K562 (cell line): ENCODE results near the gene LYPD3. TPM values are rescaled to one million over a fixed set of nuclear protein-coding genes. Genes with fewer than 3 reads are reported as not detected.

Source experiments
- ATAC-seq: fragments of 200-7000 bp; cut with Tn5 transposase; 3 replicates; pipeline ENCODE4 v1.9.1; 2020; ENCODE audit warnings: moderate library complexity
- BruUV-seq: library from RNA; stranded (reverse); fragments of 400-500 nt; replicated peaks from 2 replicates; lab custom pipeline; 2021; lab: Mats Ljungman, UMichigan
- CTCF ChIA-PET: fragments of 300-600 bp; formaldehyde crosslinking; extraction: SDS; loops from one replicate; lab custom pipeline; 2021; ENCODE audit warnings: low intra/inter-chr PET ratio; lab: Yijun Ruan, JAX
- POLR2A ChIA-PET: fragments of 300-600, 350-650 bp; sonication (Branson Sonifier 250); formaldehyde crosslinking; extraction: SDS; loops from one replicate; lab custom pipeline; 2021; ENCODE audit warnings: antibody characterized with exemption, inconsistent platforms; lab: Yijun Ruan, JAX
- DNase-seq, 4 experiments: peaks; one replicate each; pipeline versions ENCODE4 v3.0.0 to v3.0.0-alpha.2; 2011 to 2018; ENCODE audit warnings: low spot score in 3 of 4, mixed read lengths in 3 of 4; ENCODE audit errors: extremely low read depth in 1 of 4
- FAIRE-seq: peaks from 2 replicates; lab custom pipeline; 2011; peaks lifted over from hg19 to GRCh38; lab: Jason Lieb, UNC
- H2AFZ ChIP-seq: 2 replicates; pipeline ENCODE4 v1.6.0; 2011; ENCODE audit warnings: low read depth, low read length, control low read depth, inconsistent platforms
- H3K27ac ChIP-seq: fragments of 200-600 bp; 3 replicates; pipeline ENCODE4 v1.8.0; 2011; ENCODE audit warnings: low read depth, mild to moderate bottlenecking, control low read depth, inconsistent platforms, low read length, moderate library complexity, mixed read lengths; ENCODE audit errors: extremely low read depth
- H3K27me3 ChIP-seq, 2 experiments: fragments of 300-600 bp in 1 of 2; 2 replicates in 1 of 2; 3 replicates in 1 of 2; pipeline versions ENCODE4 v1.6.0 to v1.8.0; 2011; ENCODE audit warnings: inconsistent platforms in 2 of 2, low read length in 2 of 2, mild to moderate bottlenecking in 1 of 2, mixed read lengths in 1 of 2, moderate library complexity in 1 of 2; ENCODE audit not compliant: control insufficient read depth in 2 of 2, insufficient read depth in 2 of 2
- H3K36me3 ChIP-seq: fragments of 300-600 bp; 3 replicates; pipeline ENCODE4 v1.8.0; 2011; ENCODE audit warnings: mild to moderate bottlenecking, low read length, inconsistent platforms; ENCODE audit not compliant: control insufficient read depth, insufficient read depth
- H3K4me1 ChIP-seq, 2 experiments: fragments of 200-600 bp in 1 of 2; replicated peaks in 1 of 2; 2 replicates in 1 of 2; 3 replicates in 1 of 2; pipeline versions ENCODE4 v1.5.1 to v1.8.0; 2011; ENCODE audit warnings: inconsistent platforms in 2 of 2, low read length in 2 of 2, mild to moderate bottlenecking in 1 of 2, mixed read lengths in 1 of 2, moderate library complexity in 1 of 2; ENCODE audit not compliant: control insufficient read depth in 2 of 2, insufficient read depth in 2 of 2
- H3K4me2 ChIP-seq: 2 replicates; pipeline ENCODE4 v1.6.1; 2011; ENCODE audit warnings: low read length, control low read depth, inconsistent platforms, mixed read lengths; ENCODE audit not compliant: insufficient read depth
- H3K4me3 ChIP-seq: fragments of 200-600 bp; sonication (generic), shearing (Covaris generic); 2 replicates; pipeline ENCODE4 v1.5.1; 2016; ENCODE audit warnings: control low read depth, inconsistent platforms
- H3K79me2 ChIP-seq: fragments of 200-600 bp; 3 replicates; pipeline ENCODE4 v1.8.0; 2011; ENCODE audit warnings: low read length, inconsistent platforms; ENCODE audit not compliant: control insufficient read depth, insufficient read depth
- H3K9ac ChIP-seq, 2 experiments: 2 replicates each; pipeline versions ENCODE4 v1.6.0 to v1.6.1; 2011; ENCODE audit warnings: low read depth in 2 of 2, low read length in 2 of 2, control low read depth in 1 of 2, inconsistent platforms in 1 of 2, mild to moderate bottlenecking in 1 of 2, mixed read lengths in 1 of 2; ENCODE audit not compliant: insufficient read depth in 1 of 2
- H3K9me1 ChIP-seq: one replicate; pipeline ENCODE4 v1.6.0; 2011; ENCODE audit warnings: inconsistent platforms, mild to moderate bottlenecking, low read length, moderate library complexity; ENCODE audit not compliant: control insufficient read depth, insufficient read depth
- H3K9me3 ChIP-seq: replicated peaks from 2 replicates; pipeline ENCODE4 v1.5.1; 2011; ENCODE audit warnings: low read depth, low read length, inconsistent platforms; ENCODE audit not compliant: control insufficient read depth, insufficient read depth
- H4K20me1 ChIP-seq: replicated peaks from 2 replicates; pipeline ENCODE4 v1.6.1; 2011; ENCODE audit warnings: low read length, inconsistent platforms, mixed read lengths; ENCODE audit not compliant: control insufficient read depth, insufficient read depth
- CBFA2T2 ChIP-seq: fragments of 450-650 bp; conservative IDR thresholded peaks from 2 replicates; pipeline ENCODE4 v1.6.1; 2017; ENCODE audit warnings: mild to moderate bottlenecking
- CBX3 ChIP-seq, 2 experiments: IDR thresholded peaks; 1 replicate in 1 of 2; 2 replicates in 1 of 2; pipeline ENCODE4 v1.6.1; 2012; ENCODE audit warnings: inconsistent platforms in 2 of 2, low read length in 2 of 2, borderline replicate concordance in 1 of 2, control low read depth in 1 of 2
- CXXC5 ChIP-seq: fragments of 250-450 bp; sonication (Bioruptor Pico); IDR thresholded peaks from 2 replicates; pipeline ENCODE4 v1.8.0; 2022; ENCODE audit warnings: inconsistent platforms, mild to moderate bottlenecking, moderate library complexity
- KAT7 ChIP-seq: sonication (generic); formaldehyde crosslinking; IDR thresholded peaks from 2 replicates; pipeline ENCODE4 v1.8.0; 2022; ENCODE audit warnings: missing genetic modification reagents, mild to moderate bottlenecking, borderline replicate concordance
- MYC ChIP-seq, 2 experiments: fragments of 250-450 bp in 1 of 2; sonication (Bioruptor Pico) in 1 of 2; IDR thresholded peaks; 2 replicates each; pipeline versions ENCODE4 v1.5.1 to v1.6.1; 2012 to 2021; ENCODE audit warnings: low read depth in 2 of 2, borderline replicate concordance in 1 of 2, improper control_type of control experiment in 1 of 2, low read length in 1 of 2, mild to moderate bottlenecking in 1 of 2, moderate library complexity in 1 of 2
- NR2C1 ChIP-seq, 2 experiments: fragments of 450-650 bp; IDR thresholded peaks; 2 replicates each; pipeline ENCODE4 v1.6.1; 2017; ENCODE audit warnings: mild to moderate bottlenecking in 2 of 2, antibody characterized with exemption in 1 of 2, inconsistent platforms in 1 of 2, missing compliant biosample characterization in 1 of 2, missing genetic modification characterization in 1 of 2
- PBX2 ChIP-seq, 2 experiments: IDR thresholded peaks in 1 of 2; conservative IDR thresholded peaks in 1 of 2; 2 replicates each; pipeline ENCODE4 v1.6.1; 2016; ENCODE audit warnings: low read depth in 2 of 2, mild to moderate bottlenecking in 1 of 2, missing compliant biosample characterization in 1 of 2, missing genetic modification characterization in 1 of 2, moderate library complexity in 1 of 2
- RBM14 ChIP-seq: fragments of 200-400 bp; formaldehyde crosslinking; IDR thresholded peaks from 2 replicates; pipeline ENCODE4 v1.6.1; 2018; ENCODE audit warnings: low read depth, mild to moderate bottlenecking, low read length, moderate library complexity, borderline replicate concordance; ENCODE audit not compliant: insufficient read depth
- SRF ChIP-seq, 2 experiments: fragments of 250-450, 450-650 bp in 1 of 2; sonication (Bioruptor Pico) in 1 of 2; sonication (generic) in 1 of 2; formaldehyde crosslinking; IDR thresholded peaks; 2 replicates each; pipeline versions ENCODE4 v1.5.0 to v1.5.1; 2020 to 2022; ENCODE audit warnings: mild to moderate bottlenecking in 1 of 2, missing genetic modification reagents in 1 of 2
- TFAP4 ChIP-seq: sonication (generic); formaldehyde crosslinking; IDR thresholded peaks from 2 replicates; pipeline ENCODE4 v1.8.0; 2022; ENCODE audit warnings: missing genetic modification reagents, mild to moderate bottlenecking, moderate library complexity, borderline replicate concordance
- ZNF586 ChIP-seq: fragments of 450-650 bp; formaldehyde crosslinking; conservative IDR thresholded peaks from 2 replicates; pipeline ENCODE4 v1.4.0; 2020; ENCODE audit warnings: mild to moderate bottlenecking, moderate library complexity
- ZNF830 ChIP-seq: fragments of 250-450 bp; sonication (Bioruptor Pico); IDR thresholded peaks from 2 replicates; pipeline ENCODE4 v1.5.0; 2021; ENCODE audit warnings: mild to moderate bottlenecking
- WGBS: fragments of 100-300 bp; shearing (Covaris generic); methylation state at CpG from one replicate; pipeline ENCODE4 v1.1.6; 2016; ENCODE audit warnings: low coverage, mixed read lengths; ENCODE audit not compliant: insufficient coverage; ENCODE audit errors: missing lambda C conversion rate; 5-methylcytosine and 5-hydroxymethylcytosine counted together
- in situ Hi-C: fragments of 300-500 bp; cut with MboI; formaldehyde crosslinking; loops from 4 replicates; pipeline ENCODE4 v1.15.0; 2018; ENCODE audit warnings: inconsistent platforms, mixed read lengths
- intact Hi-C: fragments of 100-400 bp; cut with micrococcal nuclease; formaldehyde crosslinking; loops from 2 replicates; pipeline ENCODE4 v1.14.2; 2022
- polyA plus RNA-seq, 8 experiments: library from polyadenylated mRNA; depleted of rRNA in 4 of 8; stranded (reverse) in 5 of 8; unstranded in 3 of 8; fragments of >200 nt; fragmentation: Nextera tagmentation in 2 of 8; fragmentation: Illumina TruSeq in 1 of 8; extraction: Ambion mirVana in 2 of 8; extraction: Trizol in 1 of 8; gene quantifications; 2 replicates each; pipeline versions ENCODE4 v1.2.1 to v1.2.3, GENCODE V29; 2011 to 2014; ENCODE audit warnings: inconsistent platforms in 1 of 8, missing spikeins in 1 of 8
- total RNA-seq, 7 experiments: library from RNA; depleted of rRNA in 6 of 7; stranded (reverse); fragments of >200 nt in 6 of 7; fragmentation: Illumina TruSeq in 2 of 7; extraction: Trizol in 2 of 7; gene quantifications; 2 replicates each; pipeline versions ENCODE4 v1.2.1 to v1.2.3, GENCODE V29; 2011 to 2021; ENCODE audit warnings: low replicate concordance in 1 of 7

The LYPD3 gene
- total and polyA plus RNA-seq, 9 of the 15 experiments (the other 6 are each of a cell fraction or from before 2014, with no cell fraction given): 0.04 to 0.33 (median 0.20) TPM; not detected in 1

- Histone ChIP-seq H4K20me1 (0 out of 2 replicates have a peak, but pooled peaks cover 3% of the 10 kb centered on the region), H3K9me1 (no peaks in the 10 kb centered on the region), H3K9ac (peak overlapping the region; percentile 70 to 91), H3K4me2 (peak overlapping the region; percentile 73), H3K9me3 (no peaks in the 10 kb centered on the region), H3K4me3 (peak overlapping the region; percentile 48), H3K27me3 (no peaks in the 10 kb centered on the region), H2AFZ (peak overlapping the region; percentile 94), H3K4me1 (peaks cover 10 to 12% of the 10 kb centered on the region in 2 experiments), H3K36me3 (no peaks in the 10 kb centered on the region), H3K27ac (peak overlapping the region; percentile 74), H3K79me2 (no peaks in the 10 kb centered on the region)
- FAIRE-seq (peak; percentile 96), DNase-seq (peak; percentile 96 to 99 (median 98)), ATAC-seq (peak; percentile 96)
- WGBS: 2% methylated on average over 44 of the region's 46 CpGs
- ChIA-PET CTCF (no interaction called here), POLR2A (interaction anchor here (0.8 to 1.4 kb wide), 3 partner anchors 12 to 44 kb away, joined by 3 to 5 read pairs (median 5); no protein-coding TSS in a partner anchor)
- TSS peak; percentile 63 for BruUV-seq
- intact Hi-C loops (no loop called here), in situ Hi-C loops (no loop called here)
- no peak for TF ChIP-seq ZNF586 (CRISPR knock-in tag)
- no peak for TF ChIP-seq NR2C1 (IDR thresholded peaks at IDR 0.05)
- TF ChIP-seq NR2C1 (tag; IDR thresholded peaks at IDR 0.05): peak; percentile 39; the same call in 1 of the 2 replicates
- TF ChIP-seq RBM14: no peak
- TF ChIP-seq MYC (IDR thresholded peaks at IDR 0.05; ENCODE audit: low read depth, low read length): peak; percentile 78
- TF ChIP-seq MYC (CRISPR knock-in tag; IDR thresholded peaks at IDR 0.05; ENCODE audit: borderline replicate concordance, low read depth): no peak
- TF ChIP-seq CXXC5: peak; percentile 86
- no peak for TF ChIP-seq ZNF830 (CRISPR knock-in tag)
- TF ChIP-seq PBX2 (CRISPR knock-in tag; IDR thresholded peaks at IDR 0.05; ENCODE audit: low read depth): 0 out of 2 replicates have a peak, but pooled peaks have one; percentile 13
- TF ChIP-seq PBX2 (tag; conservative IDR thresholded peaks at IDR 0.05; ENCODE audit: low read depth): peak; percentile 41; the same call in 1 of the 2 replicates
- peak in 1 of 2 experiments; percentile 47; a peak in 1 of 3 replicates for TF ChIP-seq CBX3 (IDR thresholded peaks at IDR 0.05; ENCODE audit: borderline replicate concordance in 1 of 2, low read length in 2 of 2)
- TF ChIP-seq SRF (CRISPR knock-in tag; IDR thresholded peaks at IDR 0.05): peak in 1 of 2 experiments; percentile 25; a peak in 1 of 4 replicates
- peak; percentile 58 for TF ChIP-seq TFAP4 (CRISPR knock-in tag)
- TF ChIP-seq CBFA2T2: no peak
- TF ChIP-seq KAT7 (CRISPR knock-in tag): peak; percentile 35; the same call in 1 of the 2 replicates
Measured at GRCh38 chr19:43474986-43475705, 9.7 kb upstream of the LYPD3 start.
